ENCODE measurements around the gene LILRA1.
"Not testable (repeated sequence)": the region's sequence is repeated elsewhere in the genome, so short reads cannot be mapped to it uniquely, and the experiment has no call there.

LILRA1 gene

GRCh38 chr19:54624234-54624633, 30.8 kb downstream of the LILRA1 start:
- peak; percentile 32 for FAIRE-seq

GRCh38 chr19:54624934-54625730, 31.7 kb downstream of the LILRA1 start:
- not testable (repeated sequence) for DNase-seq (ENCODE audit: low spot score); FAIRE-seq

More at GRCh38 chr19:54624234-54624633, 30.8 kb downstream of the LILRA1 start:
- DNase-seq (ENCODE audit: low spot score): not testable (repeated sequence)

- no peak for FAIRE-seq
- no peak for DNase-seq (ENCODE audit: low spot score)
These were observed 33.3 kb downstream of the LILRA1 start for GRCh38 chr19:54626757-54627156.

GRCh38 chr19:54627912-54628311, 34.5 kb downstream of the LILRA1 start:
- not testable (repeated sequence) for DNase-seq (ENCODE audit: low spot score); FAIRE-seq

- not testable (repeated sequence) for FAIRE-seq; DNase-seq (ENCODE audit: low spot score)
These were observed 36.8 kb downstream of the LILRA1 start, which contains the start of gene LILRB1 for GRCh38 chr19:54630262-54630661. Gene LILRB1, plus strand, starts transcription at chr19:54630484. Its CDS starts 590 bp downstream, at chr19:54631074.

- FAIRE-seq: no peak
- no peak for DNase-seq (ENCODE audit: low spot score)
These were observed 37.4 kb downstream of the LILRA1 start for GRCh38 chr19:54630782-54631181.

GRCh38 chr19:54631489-54632337, 38.3 kb downstream of the LILRA1 start:
- not testable (repeated sequence) for FAIRE-seq

GRCh38 chr19:54632517-54632916, 39.1 kb downstream of the LILRA1 start:
- not testable (repeated sequence) for DNase-seq (ENCODE audit: low spot score); FAIRE-seq

More at GRCh38 chr19:54631489-54632337, 38.3 kb downstream of the LILRA1 start:
- DNase-seq (ENCODE audit: low spot score): not testable (repeated sequence)

- no peak for FAIRE-seq
- DNase-seq (ENCODE audit: low spot score): no peak
These were observed 40.0 kb downstream of the LILRA1 start for GRCh38 chr19:54633401-54633800.

- DNase-seq (ENCODE audit: low spot score); FAIRE-seq: not testable (repeated sequence)
These were observed 42.6 kb downstream of the LILRA1 start for GRCh38 chr19:54636081-54636480.

GRCh38 chr19:54638683-54639082, 45.3 kb downstream of the LILRA1 start:
- DNase-seq (ENCODE audit: low spot score) (no peak), FAIRE-seq (no peak)

GRCh38 chr19:54642953-54643352, 49.5 kb downstream of the LILRA1 start:
- FAIRE-seq: not testable (repeated sequence)

GRCh38 chr19:54643583-54643982, 50.2 kb downstream of the LILRA1 start:
- not testable (repeated sequence) for DNase-seq (ENCODE audit: low spot score)
- peak; percentile 70 for FAIRE-seq

More at GRCh38 chr19:54642953-54643352, 49.5 kb downstream of the LILRA1 start:
- DNase-seq (ENCODE audit: low spot score): not testable (repeated sequence)

- DNase-seq (ENCODE audit: low spot score) (no peak), FAIRE-seq (no peak)
These were observed 50.6 kb downstream of the LILRA1 start for GRCh38 chr19:54644056-54644455.

GRCh38 chr19:54646331-54646841, 53.0 kb downstream of the LILRA1 start:
- DNase-seq (ENCODE audit: low spot score) (no peak), FAIRE-seq (no peak)

GRCh38 chr19:54648129-54648528, 54.7 kb downstream of the LILRA1 start:
- no peak for DNase-seq (ENCODE audit: low spot score)
- no peak for FAIRE-seq

- DNase-seq (ENCODE audit: low spot score): no peak
These were observed 56.8 kb downstream of the LILRA1 start for GRCh38 chr19:54650108-54650655.

More at GRCh38 chr19:54650108-54650655, 56.8 kb downstream of the LILRA1 start:
- no peak for FAIRE-seq
